Measurements from ENCODE around the gene CACNA2D3. TPM values are rescaled to one million over a fixed set of nuclear protein-coding genes. Genes with fewer than 3 reads are reported as not detected.

CACNA2D3 gene
- total RNA-seq, 2 donors from 2014 or later = 1.1 to 5.9 TPM

DNA sequence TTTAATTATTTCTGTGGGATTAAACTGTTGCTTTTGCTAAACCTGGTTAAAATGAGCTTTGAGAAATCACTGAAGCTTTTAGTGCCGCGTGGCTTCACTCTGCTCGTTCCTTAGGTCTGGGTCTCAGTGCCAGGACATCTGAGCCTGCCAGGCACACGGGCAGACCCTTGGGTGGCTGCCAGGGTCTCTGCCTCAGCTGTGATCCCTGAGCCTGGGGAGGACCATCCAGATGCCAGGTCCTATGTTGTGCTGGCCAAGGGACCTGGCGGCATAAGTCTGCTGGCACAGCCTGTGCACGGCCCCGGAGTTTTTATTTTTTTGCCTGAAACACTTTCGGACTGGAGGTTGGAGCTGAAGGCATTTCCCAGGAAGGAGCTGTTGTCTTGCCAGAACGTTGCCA, 477.4 kb downstream of the CACNA2D3 start:
- no peaks in the 10 kb centered on the region for H3K36me3 ChIP-seq
- peak; percentile 6 for DNase-seq (ENCODE audit: low spot score)
- intact Hi-C loops (cut with DNase I) = no loop called here
- H3K27me3 ChIP-seq (replicated peaks; ENCODE audit: insufficient read depth) = peaks cover 2% of the 10 kb centered on the region
- no peak for TF ChIP-seq POLR2AphosphoS5 (IDR thresholded peaks at IDR 0.05)
- TF ChIP-seq, protein P1, sequence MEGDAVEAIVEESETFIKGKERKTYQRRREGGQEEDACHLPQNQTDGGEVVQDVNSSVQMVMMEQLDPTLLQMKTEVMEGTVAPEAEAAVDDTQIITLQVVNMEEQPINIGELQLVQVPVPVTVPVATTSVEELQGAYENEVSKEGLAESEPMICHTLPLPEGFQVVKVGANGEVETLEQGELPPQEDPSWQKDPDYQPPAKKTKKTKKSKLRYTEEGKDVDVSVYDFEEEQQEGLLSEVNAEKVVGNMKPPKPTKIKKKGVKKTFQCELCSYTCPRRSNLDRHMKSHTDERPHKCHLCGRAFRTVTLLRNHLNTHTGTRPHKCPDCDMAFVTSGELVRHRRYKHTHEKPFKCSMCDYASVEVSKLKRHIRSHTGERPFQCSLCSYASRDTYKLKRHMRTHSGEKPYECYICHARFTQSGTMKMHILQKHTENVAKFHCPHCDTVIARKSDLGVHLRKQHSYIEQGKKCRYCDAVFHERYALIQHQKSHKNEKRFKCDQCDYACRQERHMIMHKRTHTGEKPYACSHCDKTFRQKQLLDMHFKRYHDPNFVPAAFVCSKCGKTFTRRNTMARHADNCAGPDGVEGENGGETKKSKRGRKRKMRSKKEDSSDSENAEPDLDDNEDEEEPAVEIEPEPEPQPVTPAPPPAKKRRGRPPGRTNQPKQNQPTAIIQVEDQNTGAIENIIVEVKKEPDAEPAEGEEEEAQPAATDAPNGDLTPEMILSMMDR (IDR thresholded peaks at IDR 0.05) = no peak
- no peak for TF ChIP-seq POLR2A (IDR thresholded peaks at IDR 0.05)
- no peak overlapping the region for H3K4me3 ChIP-seq
- 20% methylated on average over 9 of the region's 9 CpGs for WGBS
- H3K4me1 ChIP-seq (replicated peaks) = peaks cover 5% of the 10 kb centered on the region
- H3K9me3 ChIP-seq = no peaks in the 10 kb centered on the region
- H3K27ac ChIP-seq = no peak overlapping the region

GRCh38 chr3:54600441-54601204, 478.3 kb downstream of the CACNA2D3 start:
- intact Hi-C loops (cut with DNase I) = no loop called here
- WGBS = 79% methylated on average over 12 of the region's 12 CpGs
- peaks cover 2% of the 10 kb centered on the region for H3K27me3 ChIP-seq (replicated peaks; ENCODE audit: insufficient read depth)
- TF ChIP-seq, protein P1 (IDR thresholded peaks at IDR 0.05) = no peak
- TF ChIP-seq POLR2AphosphoS5 (IDR thresholded peaks at IDR 0.05) = no peak
- no peak for TF ChIP-seq POLR2A (IDR thresholded peaks at IDR 0.05)
- H3K36me3 ChIP-seq = no peaks in the 10 kb centered on the region
- peaks cover 5% of the 10 kb centered on the region for H3K4me1 ChIP-seq (replicated peaks)
- H3K4me3 ChIP-seq = no peak overlapping the region
- DNase-seq (ENCODE audit: low spot score) = no peak
- H3K9me3 ChIP-seq = no peaks in the 10 kb centered on the region
- no peak overlapping the region for H3K27ac ChIP-seq

DNA sequence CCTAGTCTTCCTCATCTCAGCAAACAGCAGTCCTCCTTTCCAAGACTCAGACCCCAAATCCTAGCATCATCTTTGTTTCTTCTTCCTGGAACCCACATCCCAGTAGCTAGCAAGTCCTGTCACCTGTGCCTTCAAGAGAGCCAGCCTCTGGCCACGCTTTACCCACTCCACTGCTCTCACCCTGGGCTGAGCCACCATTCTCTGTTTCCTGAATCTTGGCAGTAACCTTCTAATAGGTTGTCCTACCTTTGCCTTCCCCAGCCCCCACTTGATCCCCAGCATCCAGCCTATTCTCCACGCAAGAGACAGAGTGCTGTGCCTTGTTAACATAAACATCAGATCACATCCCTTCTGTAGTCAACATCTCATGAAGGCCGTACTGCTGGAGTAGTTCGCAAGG, 482.1 kb downstream of the CACNA2D3 start:
- Histone ChIP-seq H3K4me1 (replicated peaks) (peaks cover 3% of the 10 kb centered on the region), H3K36me3 (no peaks in the 10 kb centered on the region), H3K27me3 (replicated peaks; ENCODE audit: insufficient read depth) (no peaks in the 10 kb centered on the region), H3K27ac (no peak overlapping the region), H3K9me3 (no peaks in the 10 kb centered on the region), H3K4me3 (no peak overlapping the region)
- intact Hi-C loops (cut with DNase I) = no loop called here
- TF ChIP-seq POLR2A (IDR thresholded peaks at IDR 0.05) (no peak), POLR2AphosphoS5 (IDR thresholded peaks at IDR 0.05) (no peak)
- TF ChIP-seq, protein P1 (IDR thresholded peaks at IDR 0.05) = no peak
- no peak for DNase-seq (ENCODE audit: low spot score)
- 94% methylated on average over 4 of the region's 4 CpGs for WGBS

DNA sequence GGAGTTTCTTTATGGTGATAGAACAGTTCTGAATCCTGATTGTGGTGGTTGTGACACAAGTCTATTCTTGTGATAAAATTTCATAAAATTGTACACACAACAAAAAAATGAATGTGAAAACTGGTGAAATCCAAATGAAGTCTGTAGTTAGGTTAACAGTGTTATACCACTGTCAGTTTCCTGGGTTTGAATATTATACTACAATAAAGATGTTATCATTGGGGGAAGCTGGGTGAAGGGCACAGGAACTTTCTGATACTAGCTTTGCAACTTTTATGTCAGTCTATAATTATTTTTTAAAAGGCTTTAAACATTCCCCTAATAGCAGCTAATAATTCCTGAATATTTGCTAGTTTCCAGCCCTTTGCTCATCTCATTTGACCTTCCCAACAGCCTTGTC, 485.7 kb downstream of the CACNA2D3 start:
- H3K27me3 ChIP-seq (replicated peaks; ENCODE audit: insufficient read depth) = no peaks in the 10 kb centered on the region
- no peak overlapping the region for H3K4me3 ChIP-seq
- no peaks in the 10 kb centered on the region for H3K36me3 ChIP-seq
- H3K4me1 ChIP-seq (replicated peaks) = no peaks in the 10 kb centered on the region
- DNase-seq (ENCODE audit: low spot score) = no peak
- H3K9me3 ChIP-seq = no peaks in the 10 kb centered on the region
- TF ChIP-seq POLR2A (IDR thresholded peaks at IDR 0.05) (no peak), POLR2AphosphoS5 (IDR thresholded peaks at IDR 0.05) (no peak)
- TF ChIP-seq, protein P1 (IDR thresholded peaks at IDR 0.05) = no peak
- no peak overlapping the region for H3K27ac ChIP-seq
- intact Hi-C loops (cut with DNase I) = no loop called here

DNA sequence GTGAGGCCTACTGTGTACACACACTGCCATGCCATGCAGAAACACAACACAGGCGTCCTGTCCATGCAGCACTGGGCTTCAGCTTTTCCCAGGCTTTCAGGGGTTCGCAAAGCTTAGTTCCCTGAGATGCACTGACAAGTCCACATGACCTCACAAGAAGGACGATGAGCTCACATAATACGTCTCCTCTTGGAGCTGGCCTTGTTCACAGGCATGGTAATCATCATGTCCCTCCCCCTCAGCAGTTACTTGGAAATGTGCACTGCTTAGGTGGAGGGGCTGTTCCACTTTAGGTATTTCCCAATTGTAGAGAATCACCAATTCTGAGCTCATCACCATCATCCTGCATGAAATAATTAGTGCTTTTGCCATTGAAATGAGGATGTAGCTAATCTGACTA, 496.7 kb downstream of the CACNA2D3 start:
- no peak for DNase-seq (ENCODE audit: low spot score)
- Histone ChIP-seq H3K27ac (no peak overlapping the region), H3K27me3 (replicated peaks; ENCODE audit: insufficient read depth) (no peaks in the 10 kb centered on the region), H3K4me1 (replicated peaks) (no peaks in the 10 kb centered on the region), H3K36me3 (no peaks in the 10 kb centered on the region), H3K4me3 (no peak overlapping the region), H3K9me3 (no peaks in the 10 kb centered on the region)
- WGBS = 95% methylated on average over 4 of the region's 4 CpGs
- intact Hi-C loops (cut with DNase I) = no loop called here
- TF ChIP-seq, protein P1 (IDR thresholded peaks at IDR 0.05) = no peak
- TF ChIP-seq POLR2A (IDR thresholded peaks at IDR 0.05) (no peak), POLR2AphosphoS5 (IDR thresholded peaks at IDR 0.05) (no peak)
